GM23248 (cell line): ENCODE measurements around the gene GMPPB. TPM values are rescaled to one million over a fixed set of nuclear protein-coding genes. Genes with fewer than 3 reads are reported as not detected.
A peak's percentile ranks its signal among the peaks of the same experiment; 100 is the strongest.
"Not testable (repeated sequence)": the region's sequence is repeated elsewhere in the genome, so short reads cannot be mapped to it uniquely, and the experiment has no call there.

Experiments
- DNase-seq: peaks from one replicate; pipeline ENCODE4 v3.0.0-alpha.2; 2015
- H2AFZ ChIP-seq: fragments of 200-600 bp; sonication (generic); 2 replicates; pipeline ENCODE4 v1.6.1; 2016; ENCODE audit warnings: antibody characterized with exemption
- H3F3A ChIP-seq: fragments of 200-600 bp; sonication (generic); 2 replicates; pipeline ENCODE4 v1.6.1; 2016; ENCODE audit warnings: mild to moderate bottlenecking, antibody characterized with exemption, mixed run types; ENCODE audit not compliant: insufficient read depth
- H3K27ac ChIP-seq: fragments of 200-600 bp; sonication (generic); 2 replicates; pipeline ENCODE4 v1.5.1; 2016; ENCODE audit warnings: mild to moderate bottlenecking
- H3K27me3 ChIP-seq: fragments of 200-600 bp; sonication (generic); replicated peaks from 2 replicates; pipeline ENCODE4 v1.6.1; 2016; ENCODE audit warnings: mild to moderate bottlenecking; ENCODE audit not compliant: insufficient read depth
- H3K36me3 ChIP-seq: fragments of 200-600 bp; sonication (generic); 2 replicates; pipeline ENCODE4 v1.6.1; 2016; ENCODE audit warnings: low read depth, mild to moderate bottlenecking
- H3K4me1 ChIP-seq: fragments of 200-600 bp; sonication (generic); 2 replicates; pipeline ENCODE4 v1.6.1; 2016; ENCODE audit warnings: mild to moderate bottlenecking; ENCODE audit not compliant: insufficient read depth
- H3K4me2 ChIP-seq: fragments of 200-600 bp; sonication (generic); one replicate; pipeline ENCODE4 v1.6.1; 2016; ENCODE audit warnings: mild to moderate bottlenecking; ENCODE audit not compliant: unreplicated experiment
- H3K4me3 ChIP-seq: fragments of 200-600 bp; sonication (generic); 2 replicates; pipeline ENCODE4 v1.5.1; 2016; ENCODE audit warnings: mild to moderate bottlenecking
- H3K79me2 ChIP-seq: fragments of 200-600 bp; sonication (generic); 2 replicates; pipeline ENCODE4 v1.6.1; 2016; ENCODE audit warnings: mild to moderate bottlenecking; ENCODE audit not compliant: insufficient read depth
- H3K9ac ChIP-seq: fragments of 200-600 bp; sonication (generic); 2 replicates; pipeline ENCODE4 v1.6.1; 2016; ENCODE audit warnings: mild to moderate bottlenecking
- H3K9me2 ChIP-seq: fragments of 200-600 bp; sonication (generic); 2 replicates; pipeline ENCODE4 v1.6.1; 2016; ENCODE audit warnings: mixed run types, mild to moderate bottlenecking, moderate library complexity; ENCODE audit not compliant: insufficient read depth
- H3K9me3 ChIP-seq: fragments of 200-600 bp; sonication (generic); one replicate; pipeline ENCODE4 v1.6.1; 2017; ENCODE audit warnings: low read depth
- H4K20me1 ChIP-seq: fragments of 200-600 bp; sonication (generic); 2 replicates; pipeline ENCODE4 v1.6.0; 2016; ENCODE audit not compliant: insufficient read depth
- EZH2 ChIP-seq: fragments of 200-600 bp; sonication (generic); IDR thresholded peaks from 2 replicates; pipeline ENCODE4 v1.6.1; 2018; ENCODE audit warnings: antibody characterized with exemption, mild to moderate bottlenecking; ENCODE audit not compliant: insufficient read depth, poor library complexity, severe bottlenecking
- EZH2phosphoT487 ChIP-seq: fragments of 200-600 bp; sonication (generic); IDR thresholded peaks from 2 replicates; pipeline ENCODE4 v1.6.1; 2018; ENCODE audit warnings: antibody characterized with exemption, moderate library complexity, mild to moderate bottlenecking, low read depth; ENCODE audit not compliant: insufficient read depth
- WGBS, 2 experiments: methylation state at CpG; one replicate each; pipeline ENCODE4 v1.1.6; 2015 to 2017; ENCODE audit warnings: low lambda C conversion rate in 2 of 2, low coverage in 1 of 2; ENCODE audit errors: missing lambda C conversion rate in 2 of 2; 5-methylcytosine and 5-hydroxymethylcytosine counted together
- in situ Hi-C: fragments of 300-500 bp; cut with MboI; formaldehyde crosslinking; loops from 2 replicates; pipeline ENCODE4 v1.15.0; 2020
- polyA plus RNA-seq: library from polyadenylated mRNA; unstranded; fragments of >200 nt; fragmentation: Nextera tagmentation; extraction: Ambion mirVana; gene quantifications from 2 replicates; pipeline ENCODE4 v1.2.1, GENCODE V29; 2016
- total RNA-seq: library from RNA; depleted of rRNA; stranded (reverse); fragments of >200 nt; shearing (Covaris generic); gene quantifications from 2 replicates; pipeline ENCODE4 v1.2.3, GENCODE V29; 2014

GMPPB gene
- total and polyA plus RNA-seq, 2 experiments from 2014 or later: 24.1 to 37.8 TPM

- H2AFZ ChIP-seq: no peak overlapping the region
- H3K4me3 ChIP-seq: no peak overlapping the region
- TF ChIP-seq EZH2 (no peak), EZH2phosphoT487 (no peak)
- no peak overlapping the region for H3K9ac ChIP-seq
- H4K20me1 ChIP-seq: peaks cover 3% of the 10 kb centered on the region; the same call in 1 of the 2 replicates
- in situ Hi-C loops: no loop called here
- H3K36me3 ChIP-seq: no peaks in the 10 kb centered on the region
- no peaks in the 10 kb centered on the region for H3K27me3 ChIP-seq
- WGBS, 2 experiments: 92 to 100% methylated on average over 1 of the region's 1 CpG
- no peak overlapping the region for H3K4me2 ChIP-seq
- peaks cover 99% of the 10 kb centered on the region for H3K79me2 ChIP-seq
- H3K9me2 ChIP-seq: no peaks in the 10 kb centered on the region
- no peaks in the 10 kb centered on the region for H3K9me3 ChIP-seq
- H3F3A ChIP-seq: no peaks in the 10 kb centered on the region
- H3K4me1 ChIP-seq: no peaks in the 10 kb centered on the region
- DNase-seq: no peak
- H3K27ac ChIP-seq: no peak overlapping the region
Measured at GRCh38 chr3:49756036-49756435, 32.3 kb upstream of the GMPPB start.

GRCh38 chr3:49754536-49754935 is 30.8 kb upstream of the GMPPB start:
- Histone ChIP-seq H3K27me3 (no peaks in the 10 kb centered on the region), H3K79me2 (peaks cover 99% of the 10 kb centered on the region), H3K9me3 (no peaks in the 10 kb centered on the region), H4K20me1 (peaks cover 2% of the 10 kb centered on the region; the same call in 1 of the 2 replicates), H3F3A (no peaks in the 10 kb centered on the region), H3K4me2 (no peak overlapping the region), H3K4me3 (no peak overlapping the region), H3K9ac (no peak overlapping the region), H3K36me3 (no peaks in the 10 kb centered on the region), H2AFZ (no peak overlapping the region), H3K9me2 (no peaks in the 10 kb centered on the region), H3K27ac (no peak overlapping the region), H3K4me1 (0 out of 2 replicates have a peak, but pooled peaks cover 4% of the 10 kb centered on the region)
- no peak for TF ChIP-seq EZH2
- no peak for TF ChIP-seq EZH2phosphoT487
- no peak for DNase-seq
- WGBS, 2 experiments: 100% methylated on average over 1 of the region's 1 CpG
- in situ Hi-C loops: no loop called here

- H3K4me3 ChIP-seq: no peak overlapping the region
- no peaks in the 10 kb centered on the region for H3K9me2 ChIP-seq
- H3K27me3 ChIP-seq: no peaks in the 10 kb centered on the region
- in situ Hi-C loops: no loop called here
- no peak for TF ChIP-seq EZH2
- no peak for TF ChIP-seq EZH2phosphoT487
- no peak overlapping the region for H3K27ac ChIP-seq
- H2AFZ ChIP-seq: no peak overlapping the region
- H3K9me3 ChIP-seq: no peaks in the 10 kb centered on the region
- no peak overlapping the region for H3K9ac ChIP-seq
- H4K20me1 ChIP-seq: no peaks in the 10 kb centered on the region
- H3K4me1 ChIP-seq: peaks cover 15% of the 10 kb centered on the region
- H3K36me3 ChIP-seq: peaks cover 12% of the 10 kb centered on the region
- H3F3A ChIP-seq: peaks cover 16% of the 10 kb centered on the region
- no peak for DNase-seq
- no peak overlapping the region for H3K4me2 ChIP-seq
- 99 to 100% methylated on average over 4 of the region's 4 CpGs for WGBS, 2 experiments
- H3K79me2 ChIP-seq: peaks cover 99% of the 10 kb centered on the region
Measured at GRCh38 chr3:49751501-49751900, 27.8 kb upstream of the GMPPB start.

- Histone ChIP-seq H3K9ac (no peak overlapping the region), H3K79me2 (peaks cover 98% of the 10 kb centered on the region), H3K9me3 (no peaks in the 10 kb centered on the region), H4K20me1 (no peaks in the 10 kb centered on the region), H3K27me3 (no peaks in the 10 kb centered on the region), H3K36me3 (peaks cover 14% of the 10 kb centered on the region), H2AFZ (no peak overlapping the region), H3K4me1 (peaks cover 17% of the 10 kb centered on the region), H3F3A (peaks cover 21% of the 10 kb centered on the region), H3K4me2 (no peak overlapping the region), H3K27ac (no peak overlapping the region), H3K9me2 (no peaks in the 10 kb centered on the region), H3K4me3 (no peak overlapping the region)
- in situ Hi-C loops: no loop called here
- WGBS, 2 experiments: 99% methylated on average over 4 of the region's 4 CpGs
- peak; percentile 22 for DNase-seq
- TF ChIP-seq EZH2 (no peak), EZH2phosphoT487 (no peak)
Measured at GRCh38 chr3:49750056-49750455, 26.3 kb upstream of the GMPPB start.

GRCh38 chr3:49748874-49749273 is 25.1 kb upstream of the GMPPB start:
- DNase-seq, H3K27me3 ChIP-seq, H3K9me3 ChIP-seq, H3K9ac ChIP-seq, H3K4me2 ChIP-seq, H3K4me3 ChIP-seq, H3K9me2 ChIP-seq, H4K20me1 ChIP-seq, in situ Hi-C loops, H2AFZ ChIP-seq: not testable (repeated sequence)
- peak overlapping the region; percentile 67; the same call in 1 of the 2 replicates for H3K27ac ChIP-seq
- H3F3A ChIP-seq: peaks cover 21% of the 10 kb centered on the region
- WGBS, 2 experiments: 96 to 98% methylated on average over 5 of the region's 5 CpGs
- H3K79me2 ChIP-seq: peaks cover 98% of the 10 kb centered on the region
- H3K36me3 ChIP-seq: peaks cover 15% of the 10 kb centered on the region
- H3K4me1 ChIP-seq: peaks cover 17% of the 10 kb centered on the region
